T-helper 17 cell (primary cell): Measurements from ENCODE around the gene ACTR1B. TPM values are rescaled to one million over a fixed set of nuclear protein-coding genes. Genes with fewer than 3 reads are reported as not detected.
"Not testable (repeated sequence)": the region's sequence is repeated elsewhere in the genome, so short reads cannot be mapped to it uniquely, and the experiment has no call there.

Experiments used
- ATAC-seq: fragments of 150-1000 bp; cut with Tn5 transposase; 2 replicates; pipeline ENCODE4 v1.10.0; 2021; ENCODE audit warnings: mild to moderate bottlenecking, moderate library complexity
- DNase-seq, 3 donors: peaks; one replicate each; pipeline versions ENCODE4 v3.0.0 to v3.0.0-alpha.2; 2020 to 2021
- H3K9me3 ChIP-seq: one replicate; pipeline ENCODE4 v1.7.0; 2013; ENCODE audit warnings: low read length, mild to moderate bottlenecking; ENCODE audit not compliant: control insufficient read depth, poor library complexity, severe bottlenecking
- H3K27ac Mint-ChIP-seq: one replicate; pipeline ENCODE4 v1.8.0; 2022; ENCODE audit warnings: mild to moderate bottlenecking, moderate library complexity, mixed read lengths
- H3K27me3 Mint-ChIP-seq: one replicate; pipeline ENCODE4 v1.8.0; 2022; ENCODE audit warnings: mixed read lengths
- H3K36me3 Mint-ChIP-seq: one replicate; pipeline ENCODE4 v1.8.0; 2022; ENCODE audit warnings: low read depth, mixed read lengths
- H3K4me1 Mint-ChIP-seq: one replicate; pipeline ENCODE4 v1.8.0; 2022; ENCODE audit warnings: mild to moderate bottlenecking, mixed read lengths
- H3K4me3 Mint-ChIP-seq: one replicate; pipeline ENCODE4 v1.8.0; 2022; ENCODE audit warnings: mild to moderate bottlenecking, moderate library complexity, mixed read lengths
- total RNA-seq, 4 donors: library from RNA in 2 of 4; stranded (reverse) in 2 of 4; gene quantifications; one replicate each; pipeline ENCODE4 v1.2.3 and lab custom pipeline; 2022 to 2026

ACTR1B gene
- total RNA-seq, 2 donors from 2014 or later: 90.9 to 98.0 TPM

DNA sequence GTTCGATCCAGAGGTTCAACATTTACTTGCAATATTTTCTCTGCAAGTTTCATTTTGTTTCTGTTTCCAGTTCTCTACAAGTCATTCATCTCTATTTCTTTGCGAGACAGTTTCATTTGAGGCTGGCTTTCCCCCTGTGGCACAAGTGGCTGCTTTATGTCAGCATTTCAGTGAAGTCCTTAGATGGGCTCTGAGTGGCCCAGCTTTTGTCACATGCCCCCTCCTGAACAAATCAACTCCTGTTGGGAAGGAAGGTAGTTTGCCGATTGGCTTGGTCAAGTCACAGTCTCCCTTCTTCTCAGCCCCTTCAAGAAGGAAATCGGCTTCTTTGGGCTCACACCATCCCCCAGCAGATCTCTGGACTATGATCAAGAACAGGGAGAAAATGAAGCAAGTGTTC lies 55.1 kb downstream of the ACTR1B start:
- not testable (repeated sequence) for H3K27me3 Mint-ChIP-seq, H3K36me3 Mint-ChIP-seq, H3K4me3 Mint-ChIP-seq, ATAC-seq, DNase-seq, H3K4me1 Mint-ChIP-seq, H3K9me3 ChIP-seq, H3K27ac Mint-ChIP-seq

Other genes with a start within 250 kb of the ACTR1B start
- 10 to 100 TPM; 66.6 to 74.4 TPM for gene ANKRD36B, start 74.2 kb downstream of the ACTR1B start, total RNA-seq
- gene COX5B, start 18.0 kb downstream of the ACTR1B start, total RNA-seq: 100 to 1,000 TPM; 112 to 122 TPM
- gene C2orf92, start 5.7 kb upstream of the ACTR1B start, total RNA-seq: 10 to 100 TPM; 12.5 to 13.5 TPM
- gene ZAP70, start 49.5 kb upstream of the ACTR1B start, total RNA-seq: 100 to 1,000 TPM; 406 to 439 TPM